NCI-H1048 (cell line): ENCODE measurements around the gene TFAP2E.

Experiments used
- DNase-seq: peaks from one replicate; lab custom pipeline; 2025; lab: John Stamatoyannopoulos, UW

Gene TFAP2E

GRCh38 chr1:35557118-35557610 is 15.9 kb upstream of the TFAP2E start, which contains the start of gene KIAA0319L:
Gene KIAA0319L, minus strand, starts transcription at chr1:35557403. Its CDS starts 2,912 bp downstream, at chr1:35554491.
- peak; percentile 54 for DNase-seq

GRCh38 chr1:35557611-35558373 is 15.3 kb upstream of the TFAP2E start, which contains the start of gene NCDN:
Gene NCDN, plus strand, starts transcription at chr1:35557799. Its CDS starts 392 bp downstream, at chr1:35558191.
- peak; percentile 89 for DNase-seq

DNA sequence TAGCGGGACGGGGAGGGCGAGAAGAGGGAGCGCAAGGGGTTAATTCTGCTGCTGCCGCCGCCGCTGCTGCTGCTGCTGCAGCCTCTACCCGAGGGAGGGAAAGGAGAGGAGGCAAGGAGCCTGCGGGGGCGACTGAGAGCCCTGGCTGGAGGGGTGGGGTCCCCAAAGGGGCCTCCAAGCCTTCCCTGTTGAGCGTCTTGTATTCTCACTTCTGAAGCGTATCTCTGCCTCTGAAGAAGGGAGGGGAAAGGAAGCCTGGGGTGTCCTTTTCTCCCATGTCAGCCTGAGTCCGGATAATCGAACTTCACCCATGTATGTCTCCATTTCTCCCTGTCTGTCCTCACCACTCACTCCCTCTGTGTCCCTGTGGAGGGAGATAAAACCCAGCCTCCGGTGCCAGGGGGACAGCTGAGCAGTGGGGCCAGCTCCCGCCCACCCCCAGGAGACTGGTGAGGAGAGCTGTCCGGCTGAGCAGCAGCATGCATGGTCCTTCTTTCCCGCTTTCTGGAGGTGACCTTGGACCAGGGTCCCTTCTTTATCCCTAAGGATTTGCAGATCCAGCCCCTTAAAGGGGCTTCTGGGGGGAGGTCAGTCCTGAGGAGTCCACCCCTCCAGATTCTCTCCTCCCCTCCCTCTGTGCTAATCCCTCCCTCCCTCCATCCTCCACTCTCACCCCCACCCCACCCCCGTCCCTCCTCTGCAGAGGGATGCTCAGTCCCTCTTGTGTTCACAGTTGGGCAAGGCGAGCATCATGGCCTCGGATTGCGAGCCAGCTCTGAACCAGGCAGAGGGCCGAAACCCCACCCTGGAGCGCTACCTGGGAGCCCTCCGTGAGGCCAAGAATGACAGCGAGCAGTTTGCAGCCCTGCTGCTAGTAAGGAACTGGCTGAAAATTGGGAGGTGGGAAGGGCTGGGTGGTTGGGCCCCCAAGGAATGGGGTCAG is 14.5 kb upstream of the TFAP2E start:
- DNase-seq: no peak

- no peak for DNase-seq
Measured at GRCh38 chr1:35559317-35559944, 13.7 kb upstream of the TFAP2E start.

GRCh38 chr1:35560256-35561225 is 12.6 kb upstream of the TFAP2E start:
- no peak for DNase-seq

DNA sequence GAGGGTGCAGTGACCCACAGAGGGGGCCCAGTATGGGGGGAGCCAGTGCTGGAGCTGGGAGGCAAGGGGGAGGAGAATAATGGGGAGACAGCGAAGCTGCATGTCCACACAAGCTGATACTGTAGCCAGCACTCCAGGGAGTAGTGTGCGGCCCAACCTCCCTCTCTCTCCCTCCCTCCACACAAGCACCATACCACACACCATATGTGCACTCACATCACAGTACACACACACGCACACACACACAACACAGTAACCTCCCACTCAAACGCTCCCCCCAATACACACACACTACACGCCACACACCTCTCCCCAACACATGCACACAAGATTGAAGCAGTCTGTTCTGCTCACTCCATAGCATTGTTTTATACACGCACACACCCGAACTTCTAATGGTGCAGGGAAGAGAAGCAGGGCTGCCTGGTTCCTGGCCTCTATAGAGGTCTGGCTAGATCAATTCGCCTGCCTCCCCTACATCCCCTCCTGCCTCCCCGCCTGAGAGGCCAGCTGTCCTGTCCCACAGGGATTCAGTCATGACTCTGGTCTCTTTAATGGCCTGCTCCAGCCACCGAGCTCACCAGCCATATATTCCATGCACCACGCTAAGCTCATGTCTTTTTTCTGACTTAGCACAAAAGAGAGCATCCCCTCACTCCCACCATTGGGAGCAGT is 11.7 kb upstream of the TFAP2E start:
- no peak for DNase-seq

DNA sequence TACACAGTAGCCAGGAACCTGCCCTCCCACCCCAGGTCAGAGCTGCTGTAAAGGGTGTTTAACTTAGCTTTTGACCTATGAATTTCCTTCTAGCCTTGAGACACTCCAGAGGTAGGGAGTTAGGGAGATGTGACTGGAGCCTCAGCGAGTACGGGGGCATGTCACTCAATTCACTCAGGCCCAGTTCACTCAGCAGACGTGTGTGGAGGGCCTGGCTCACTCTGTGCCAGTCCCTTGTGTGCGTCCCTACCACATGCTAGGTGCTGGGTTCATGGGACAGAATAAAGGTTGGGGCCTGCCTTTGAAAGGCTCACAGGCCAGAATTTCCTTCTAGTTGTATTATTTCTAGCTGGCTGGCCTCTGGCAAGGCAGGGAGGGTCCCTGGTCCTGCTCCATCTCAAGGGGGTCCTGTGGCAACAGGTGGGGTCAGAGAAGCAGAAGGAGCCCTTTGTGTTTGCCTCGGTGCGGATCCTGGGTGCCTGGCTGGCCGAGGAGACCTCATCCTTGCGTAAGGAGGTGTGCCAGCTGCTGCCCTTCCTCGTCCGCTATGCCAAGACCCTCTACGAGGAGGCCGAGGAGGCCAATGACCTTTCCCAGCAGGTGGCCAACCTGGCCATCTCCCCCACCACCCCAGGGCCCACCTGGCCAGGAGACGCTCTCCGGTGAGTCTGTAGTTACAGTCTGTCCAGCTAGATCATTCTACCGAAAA is 11.0 kb upstream of the TFAP2E start:
- no peak for DNase-seq

DNA sequence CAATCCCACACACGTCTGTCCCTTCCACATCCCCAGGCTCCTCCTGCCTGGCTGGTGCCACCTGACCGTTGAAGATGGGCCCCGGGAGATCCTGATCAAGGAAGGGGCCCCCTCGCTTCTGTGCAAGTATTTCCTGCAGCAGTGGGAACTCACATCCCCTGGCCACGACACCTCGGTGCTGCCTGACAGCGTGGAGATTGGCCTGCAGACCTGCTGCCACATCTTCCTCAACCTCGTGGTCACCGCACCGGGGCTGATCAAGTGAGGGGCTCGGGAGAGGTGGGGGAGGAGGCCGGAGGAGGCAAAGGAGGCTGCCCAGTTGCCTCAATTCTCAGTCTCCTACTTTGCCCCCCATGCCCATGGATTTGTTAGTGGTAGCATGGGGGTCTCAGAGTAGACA is 9.9 kb upstream of the TFAP2E start:
- no peak for DNase-seq

- peak; percentile 54 for DNase-seq
Measured at GRCh38 chr1:35564037-35564883, 8.9 kb upstream of the TFAP2E start.

GRCh38 chr1:35564884-35565741 is 8.0 kb upstream of the TFAP2E start:
- no peak for DNase-seq

- DNase-seq: no peak
Measured at GRCh38 chr1:35565742-35566133, 7.4 kb upstream of the TFAP2E start.

DNA sequence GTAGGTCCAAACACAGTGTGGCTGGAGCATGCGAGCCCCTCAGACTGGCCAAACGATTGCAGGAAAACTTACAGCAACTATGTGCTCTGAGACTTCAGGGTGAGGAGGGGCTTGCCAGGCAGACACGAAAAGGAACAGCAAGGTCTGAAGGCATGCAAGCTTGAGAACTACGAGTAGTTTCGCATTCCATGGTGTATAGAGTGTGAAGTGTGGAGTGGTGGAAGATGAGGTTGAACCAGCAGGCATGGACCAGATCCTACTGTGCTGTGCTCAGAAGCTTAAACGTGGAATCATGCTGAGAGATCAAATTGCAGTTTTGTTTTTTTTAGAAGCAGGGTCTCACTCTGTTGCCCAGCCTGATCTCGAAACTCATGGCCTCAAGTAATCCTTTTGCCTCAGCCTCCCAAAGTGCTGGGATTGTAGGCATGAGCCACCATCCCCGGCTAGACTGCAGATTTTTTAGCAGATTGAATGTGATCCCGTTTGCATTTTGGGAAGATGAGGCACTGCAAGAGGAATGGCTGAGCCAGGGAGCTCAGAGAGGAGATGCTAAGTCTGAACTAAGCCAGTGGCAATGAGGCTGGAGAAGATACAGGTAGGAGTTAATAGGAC is 5.1 kb upstream of the TFAP2E start:
- no peak for DNase-seq

DNA sequence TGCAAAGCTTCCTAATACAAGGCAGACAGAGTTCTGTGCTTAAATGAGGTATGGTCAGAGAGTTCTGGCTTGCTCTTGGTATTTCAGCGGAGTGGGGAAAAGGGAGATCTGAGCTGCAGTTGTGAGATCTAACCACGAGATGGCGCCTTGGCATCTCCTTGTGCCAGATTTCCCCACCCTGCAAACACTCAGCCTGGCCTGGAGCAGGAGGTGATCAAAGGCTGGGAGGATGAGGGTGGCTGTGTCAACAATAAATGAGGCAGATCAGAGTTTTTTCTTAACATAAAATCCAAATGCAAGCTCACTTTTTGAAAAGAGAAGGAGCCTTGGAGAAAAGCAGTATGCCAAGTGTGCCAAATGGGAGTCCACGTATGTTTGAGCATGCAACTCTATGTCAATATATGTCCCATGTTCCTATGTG is 4.1 kb upstream of the TFAP2E start:
- DNase-seq: peak; percentile 18

DNA sequence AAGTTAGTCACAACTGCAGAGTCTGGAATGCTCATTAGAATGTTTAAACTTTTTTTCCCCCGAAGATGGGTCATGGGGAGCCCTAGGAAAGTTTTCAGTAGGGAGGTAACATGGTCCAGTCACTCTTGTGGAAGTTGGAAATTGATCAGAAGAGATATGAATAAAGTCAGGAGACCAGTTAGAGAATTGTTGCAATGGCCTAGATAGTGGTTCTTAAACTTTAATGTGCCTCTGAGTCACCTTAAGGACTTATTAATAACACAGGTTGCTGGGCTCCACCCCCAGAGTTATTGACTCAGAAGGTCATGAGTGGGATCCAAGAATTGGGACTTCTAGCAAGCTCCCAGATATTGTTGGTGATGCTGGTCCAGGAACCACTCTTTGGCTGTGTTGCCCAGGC is 3.2 kb upstream of the TFAP2E start:
- DNase-seq: no peak

- DNase-seq: no peak
Measured at GRCh38 chr1:35570589-35571137, 2.5 kb upstream of the TFAP2E start.

DNA sequence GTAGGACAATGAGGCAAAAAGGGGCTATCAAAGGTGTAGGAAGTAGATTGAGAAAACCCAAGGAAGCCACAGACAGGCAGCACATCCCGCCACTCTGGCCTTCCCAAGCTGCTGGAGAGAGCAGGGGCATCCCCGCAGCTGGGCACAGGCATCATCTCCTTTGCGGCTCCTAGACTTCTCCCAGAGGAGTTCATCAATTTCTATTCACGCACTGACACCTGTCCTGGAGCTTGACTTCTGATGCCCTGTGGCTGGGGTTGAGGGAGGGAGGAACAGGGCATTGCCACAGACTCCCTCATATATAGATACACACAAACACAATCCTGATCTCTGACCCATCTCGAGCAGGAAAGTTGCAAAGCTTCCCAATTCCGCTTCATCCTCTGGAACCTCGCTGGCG is 1.9 kb upstream of the TFAP2E start:
- no peak for DNase-seq

GRCh38 chr1:35572296-35572695 is 818 bp upstream of the TFAP2E start:
- no peak for DNase-seq
